ENCODE data around the gene MIS18BP1. TPM values are rescaled to one million over a fixed set of nuclear protein-coding genes. Genes with fewer than 3 reads are reported as not detected.

Gene MIS18BP1
- total and polyA plus RNA-seq, 10 of the 15 experiments (the other 5 are each of a cell fraction or from before 2014, with no cell fraction given): 16.9 to 88.9 (median 57.0) TPM

- TF ChIP-seq ATF2 (IDR thresholded peaks at IDR 0.05; ENCODE audit: low read length) (no peak), SMC3 (IDR thresholded peaks at IDR 0.05; ENCODE audit: borderline replicate concordance, low read length) (no peak), NFXL1 (IDR thresholded peaks at IDR 0.05; ENCODE audit: borderline replicate concordance) (no peak), PAX8 (IDR thresholded peaks at IDR 0.05) (no peak), ZNF622 (IDR thresholded peaks at IDR 0.05) (no peak), JUNB (IDR thresholded peaks at IDR 0.05) (peak; percentile 75), ATF7 (IDR thresholded peaks at IDR 0.05; ENCODE audit: low read depth) (no peak), EGR1 (IDR thresholded peaks at IDR 0.05; ENCODE audit: borderline replicate concordance in 1 of 2, low read depth in 2 of 2, low read length in 2 of 2) (no peak)
- TF ChIP-seq, protein P1, sequence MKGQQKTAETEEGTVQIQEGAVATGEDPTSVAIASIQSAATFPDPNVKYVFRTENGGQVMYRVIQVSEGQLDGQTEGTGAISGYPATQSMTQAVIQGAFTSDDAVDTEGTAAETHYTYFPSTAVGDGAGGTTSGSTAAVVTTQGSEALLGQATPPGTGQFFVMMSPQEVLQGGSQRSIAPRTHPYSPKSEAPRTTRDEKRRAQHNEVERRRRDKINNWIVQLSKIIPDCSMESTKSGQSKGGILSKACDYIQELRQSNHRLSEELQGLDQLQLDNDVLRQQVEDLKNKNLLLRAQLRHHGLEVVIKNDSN (IDR thresholded peaks at IDR 0.05; ENCODE audit: borderline replicate concordance, extremely low read length, insufficient read depth, low read depth, low read length): no peak
Measured at GRCh38 chr14:45287610-45288009, 34.6 kb upstream of the MIS18BP1 start (continued).

DNA sequence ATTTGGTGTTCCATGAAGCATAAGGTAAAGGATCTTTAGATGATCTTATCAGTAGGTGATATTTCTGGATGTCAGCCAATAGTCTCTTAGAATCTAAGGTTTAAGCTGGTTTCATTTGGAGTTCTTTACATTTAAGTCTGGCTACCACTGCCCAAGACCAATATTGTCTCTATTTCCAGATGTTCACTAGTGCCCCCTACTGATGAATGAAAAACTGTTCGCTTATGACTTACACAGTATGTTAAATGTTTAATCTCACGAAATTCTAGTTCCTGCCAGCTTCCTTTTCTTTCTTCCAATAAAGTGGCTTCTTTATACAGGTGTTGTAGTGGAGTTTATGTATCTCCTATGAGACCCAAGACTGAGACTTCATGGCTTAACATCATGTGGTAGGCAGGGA lies 31.8 kb upstream of the MIS18BP1 start:
- no peak for FAIRE-seq
- Histone ChIP-seq H2AFZ (ENCODE audit: control insufficient read depth, low read depth, low read length) (no peak overlapping the region), H3K4me3 (no peak overlapping the region), H3K9me3 (replicated peaks; ENCODE audit: control insufficient read depth, insufficient read depth, low read length) (no peaks in the 10 kb centered on the region; the same call in 2 of the 3 replicates), H3K4me2 (ENCODE audit: control insufficient read depth, insufficient read depth) (no peak overlapping the region), H3K27me3 (replicated peaks in 1 of 2; ENCODE audit: control insufficient read depth in 2 of 2, insufficient read depth in 2 of 2, low read length in 1 of 2) (no peaks in the 10 kb centered on the region), H3K36me3 (ENCODE audit: control insufficient read depth in 2 of 2, insufficient read depth in 2 of 2, low read length in 1 of 2) (no peaks in the 10 kb centered on the region), H3K79me2 (ENCODE audit: control insufficient read depth, insufficient read depth, low read length) (no peaks in the 10 kb centered on the region), H3K4me1 (ENCODE audit: control insufficient read depth, insufficient read depth, low read length) (no peaks in the 10 kb centered on the region), H4K20me1 (ENCODE audit: control insufficient read depth, insufficient read depth) (no peaks in the 10 kb centered on the region), H3K27ac (ENCODE audit: control insufficient read depth, insufficient read depth) (no peak overlapping the region), H3K9ac (ENCODE audit: control insufficient read depth, insufficient read depth, low read length) (no peak overlapping the region)
- ChIA-PET SMC1A (ENCODE audit: uncharacterized antibody, unreplicated experiment) (no interaction called here), CTCF (interaction anchor here (0.6 to 1.0 kb wide), 2 partner anchors 13 to 16 kb away, joined by 4 to 5 read pairs; no protein-coding TSS in a partner anchor), RAD21 (ENCODE audit: unreplicated experiment) (no interaction called here), POLR2A (no interaction called here)
- no TSS peak for BruUV-seq (replicated peaks)
- TF ChIP-seq BHLHE40 (IDR thresholded peaks at IDR 0.05; ENCODE audit: borderline replicate concordance in 1 of 2, low read depth in 2 of 2, low read length in 1 of 2) (no peak), CTCF (IDR thresholded peaks at IDR 0.05 in 2 of 3, conservative IDR thresholded peaks at IDR 0.05 in 1 of 3; ENCODE audit: control insufficient read depth in 2 of 3, extremely low read depth in 1 of 3, insufficient read depth in 1 of 3, low read depth in 3 of 3, low read length in 3 of 3) (peak in 1 of 3 experiments; percentile 17; a peak in 1 of 6 replicates), NFIC (IDR thresholded peaks at IDR 0.05; ENCODE audit: low read depth, low read length) (no peak), SMARCA5 (IDR thresholded peaks at IDR 0.05) (no peak)
- TF ChIP-seq, protein P2, sequence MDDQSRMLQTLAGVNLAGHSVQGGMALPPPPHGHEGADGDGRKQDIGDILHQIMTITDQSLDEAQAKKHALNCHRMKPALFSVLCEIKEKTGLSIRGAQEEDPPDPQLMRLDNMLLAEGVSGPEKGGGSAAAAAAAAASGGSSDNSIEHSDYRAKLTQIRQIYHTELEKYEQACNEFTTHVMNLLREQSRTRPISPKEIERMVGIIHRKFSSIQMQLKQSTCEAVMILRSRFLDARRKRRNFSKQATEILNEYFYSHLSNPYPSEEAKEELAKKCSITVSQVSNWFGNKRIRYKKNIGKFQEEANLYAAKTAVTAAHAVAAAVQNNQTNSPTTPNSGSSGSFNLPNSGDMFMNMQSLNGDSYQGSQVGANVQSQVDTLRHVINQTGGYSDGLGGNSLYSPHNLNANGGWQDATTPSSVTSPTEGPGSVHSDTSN (IDR thresholded peaks at IDR 0.05; ENCODE audit: insufficient replicate concordance, low read depth, low read length): no peak
- WGBS (ENCODE audit: insufficient coverage, insufficient replicate concordance, low lambda C conversion rate, missing lambda C conversion rate): 20% methylated on average over 2 of the region's 2 CpGs
- ATAC-seq: no peak
- no peak for DNase-seq (ENCODE audit: low read depth, low spot score)
- in situ Hi-C loops (cut with MboI) (no loop called here), intact Hi-C loops (cut with micrococcal nuclease; ENCODE audit: unreplicated experiment) (no loop called here)
